Measurements from ENCODE around the gene PEDS1. TPM values are rescaled to one million over a fixed set of nuclear protein-coding genes. Genes with fewer than 3 reads are reported as not detected.

PEDS1 gene
- total and polyA plus RNA-seq, 2 of the 8 experiments (the other 6 are each of a cell fraction or from before 2014, with no cell fraction given): 28.9 to 75.9 TPM

- no peak overlapping the region for H3K4ac ChIP-seq (replicated peaks; ENCODE audit: insufficient read length, low read depth, low read length)
- H3K9me3 ChIP-seq (ENCODE audit: insufficient read depth in 2 of 2, low read depth in 1 of 2, low read length in 1 of 2): peaks cover 2 to 12% of the 10 kb centered on the region in 2 experiments; a peak in 2 of 4 replicates
- no peaks in the 10 kb centered on the region for H3K79me1 ChIP-seq (ENCODE audit: low read depth, low read length)
- H2BK120ac ChIP-seq (replicated peaks; ENCODE audit: low read depth, low read length): no peak overlapping the region
- no peak overlapping the region for H3K14ac ChIP-seq (ENCODE audit: insufficient read length)
- no peak overlapping the region for H4K8ac ChIP-seq (ENCODE audit: extremely low read depth, insufficient read depth, low read length)
- no peak overlapping the region for H2BK5ac ChIP-seq (ENCODE audit: low read depth, low read length)
- H4K5ac ChIP-seq (ENCODE audit: insufficient read length, low read depth, low read length): no peak overlapping the region
- no peak overlapping the region for H3K18ac ChIP-seq (ENCODE audit: extremely low read depth, low read length)
- H4K20me1 ChIP-seq (replicated peaks in 1 of 2; ENCODE audit: control insufficient read depth in 1 of 2, insufficient read depth in 2 of 2, low read length in 2 of 2): no peaks in the 10 kb centered on the region
- H2BK12ac ChIP-seq (ENCODE audit: low read depth, low read length): no peak overlapping the region
- POLR2A ChIA-PET (ENCODE audit: partially characterized antibody): interaction anchor here (1.0 to 4.8 kb wide), 2 partner anchors 9 to 122 kb away, joined by 3 to 25 read pairs; partner anchors contain the start of gene CEBPB
- H3K23ac ChIP-seq (ENCODE audit: insufficient read length): no peak overlapping the region
- H3K9ac ChIP-seq (replicated peaks in 1 of 4; ENCODE audit: extremely low read depth in 1 of 4, low read depth in 3 of 4, low read length in 3 of 4): no peak overlapping the region
- no peaks in the 10 kb centered on the region for H3K27me3 ChIP-seq (replicated peaks in 1 of 4; ENCODE audit: control insufficient read depth in 3 of 4, extremely low read depth in 1 of 4, insufficient read depth in 3 of 4, low read length in 3 of 4)
- no peak overlapping the region for H3K4me2 ChIP-seq (ENCODE audit: insufficient read depth in 1 of 2, low read depth in 2 of 2, low read length in 2 of 2)
- H2BK15ac ChIP-seq (ENCODE audit: low read length): no peak overlapping the region
- H3K36me3 ChIP-seq (ENCODE audit: control insufficient read depth in 2 of 4, insufficient read depth in 4 of 4, low read length in 3 of 4): no peaks in the 10 kb centered on the region
- H2BK20ac ChIP-seq (ENCODE audit: low read length): no peak overlapping the region
- 68% methylated on average over 4 of the region's 4 CpGs; no CpG with 5 or more reads in 1 of the 2 experiments for WGBS, 2 experiments (ENCODE audit: extremely low coverage in 1 of 2, insufficient coverage in 1 of 2, insufficient read length in 1 of 2, insufficient replicate concordance in 2 of 2, low coverage in 1 of 2, low lambda C conversion rate in 2 of 2, missing lambda C conversion rate in 1 of 2)
- no peak overlapping the region for H2AK5ac ChIP-seq (ENCODE audit: low read depth, low read length)
- peaks cover 3 to 12% (median 6%) of the 10 kb centered on the region in 4 experiments; a peak in 6 of 7 replicates for H3K4me1 ChIP-seq (replicated peaks in 1 of 4; ENCODE audit: control insufficient read depth in 3 of 4, insufficient read depth in 4 of 4, low read length in 3 of 4)
- DNase-seq (ENCODE audit: low read depth in 1 of 2, low spot score in 2 of 2) (no peak), FAIRE-seq (no peak)
- no peaks in the 10 kb centered on the region for H3K23me2 ChIP-seq (ENCODE audit: low read depth, low read length)
- H3K56ac ChIP-seq (replicated peaks; ENCODE audit: insufficient read length, low read depth, low read length): no peak overlapping the region
- H3K27ac ChIP-seq (ENCODE audit: low read depth, low read length): no peak overlapping the region
- H2AFZ ChIP-seq (ENCODE audit: low read length): no peak overlapping the region
- no peak overlapping the region for H3K4me3 ChIP-seq (ENCODE audit: extremely low read depth in 1 of 4, insufficient read depth in 2 of 4, low read depth in 3 of 4, low read length in 4 of 4)
- no peaks in the 10 kb centered on the region for H3K79me2 ChIP-seq (ENCODE audit: control insufficient read depth in 1 of 2, insufficient read depth in 2 of 2, low read length in 2 of 2)
- CTCF ChIA-PET (ENCODE audit: partially characterized antibody): interaction anchor here (0.6 to 1.8 kb wide), 13 partner anchors 8 to 264 kb away, joined by 3 to 7 read pairs (median 4); partner anchors contain the start of gene CEBPB
- H4K91ac ChIP-seq (replicated peaks; ENCODE audit: insufficient read length, low read length): no peak overlapping the region
- TF ChIP-seq RFX5 (IDR thresholded peaks at IDR 0.05; ENCODE audit: borderline replicate concordance, low read depth, low read length) (no peak), PHF8 (conservative IDR thresholded peaks at IDR 0.05; ENCODE audit: low read depth, low read length) (no peak), YY1 (IDR thresholded peaks at IDR 0.05; ENCODE audit: low read depth, low read length) (peak; percentile 66; the same call in 1 of the 2 replicates), POLR2A (IDR thresholded peaks at IDR 0.05; ENCODE audit: control extremely low read depth in 1 of 2, low read depth in 2 of 2, low read length in 2 of 2) (no peak), TAF1 (IDR thresholded peaks at IDR 0.05; ENCODE audit: low read depth, low read length) (no peak), KDM1A (IDR thresholded peaks at IDR 0.05; ENCODE audit: borderline replicate concordance, low read length) (peak; percentile 100), POLR2AphosphoS5 (IDR thresholded peaks at IDR 0.05; ENCODE audit: low read depth, low read length) (no peak), HDAC6 (IDR thresholded peaks at IDR 0.05; ENCODE audit: low read depth, low read length) (no peak), EP300 (IDR thresholded peaks at IDR 0.05; ENCODE audit: borderline replicate concordance in 1 of 2, low read depth in 2 of 2, low read length in 2 of 2) (peak in 1 of 2 experiments; percentile 47; a peak in 1 of 3 replicates), USF2 (IDR thresholded peaks at IDR 0.05; ENCODE audit: low read length) (no peak), RXRA (IDR thresholded peaks at IDR 0.05; ENCODE audit: insufficient read depth, low read depth, low read length) (no peak)
- TF ChIP-seq, protein P1, sequence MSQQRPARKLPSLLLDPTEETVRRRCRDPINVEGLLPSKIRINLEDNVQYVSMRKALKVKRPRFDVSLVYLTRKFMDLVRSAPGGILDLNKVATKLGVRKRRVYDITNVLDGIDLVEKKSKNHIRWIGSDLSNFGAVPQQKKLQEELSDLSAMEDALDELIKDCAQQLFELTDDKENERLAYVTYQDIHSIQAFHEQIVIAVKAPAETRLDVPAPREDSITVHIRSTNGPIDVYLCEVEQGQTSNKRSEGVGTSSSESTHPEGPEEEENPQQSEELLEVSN (IDR thresholded peaks at IDR 0.05): peak; percentile 20; the same call in 1 of the 2 replicates
These were observed 46.2 kb upstream of the PEDS1 start for GRCh38 chr20:50199703-50200102.
